NCI-H1417 (cell line): ENCODE measurements around the gene RAB6B.

Source experiments
- DNase-seq, 3 experiments: peaks; one replicate each; lab custom pipeline; 2025; lab: John Stamatoyannopoulos, UW

The RAB6B gene

GRCh38 chr3:133857767-133858166 is 37.9 kb downstream of the RAB6B start:
- no peak for DNase-seq

GRCh38 chr3:133856316-133856715 is 39.4 kb downstream of the RAB6B start:
- no peak for DNase-seq

- DNase-seq: no peak
Observed at GRCh38 chr3:133855772-133856171, 39.9 kb downstream of the RAB6B start.

GRCh38 chr3:133855002-133855370 is 40.7 kb downstream of the RAB6B start:
- peak in 1 of 3 experiments; percentile 9 for DNase-seq

- DNase-seq: no peak
Observed at GRCh38 chr3:133854264-133855001, 41.2 kb downstream of the RAB6B start.

GRCh38 chr3:133853925-133854227 is 41.8 kb downstream of the RAB6B start:
- DNase-seq: no peak

- no peak for DNase-seq
Observed at GRCh38 chr3:133853063-133853924, 42.4 kb downstream of the RAB6B start.

GRCh38 chr3:133851931-133852330 is 43.8 kb downstream of the RAB6B start:
- no peak for DNase-seq

GRCh38 chr3:133851266-133851906 is 44.3 kb downstream of the RAB6B start:
- DNase-seq: no peak

GRCh38 chr3:133850034-133850433 is 45.6 kb downstream of the RAB6B start:
- DNase-seq: no peak

- DNase-seq: no peak
Observed at GRCh38 chr3:133849346-133849745, 46.3 kb downstream of the RAB6B start.

- no peak for DNase-seq
Observed at GRCh38 chr3:133845127-133845526, 50.6 kb downstream of the RAB6B start.

GRCh38 chr3:133843634-133844033 is 52.0 kb downstream of the RAB6B start:
- DNase-seq: no peak

GRCh38 chr3:133842158-133842557 is 53.5 kb downstream of the RAB6B start:
- DNase-seq: no peak

GRCh38 chr3:133841196-133841595 is 54.5 kb downstream of the RAB6B start:
- no peak for DNase-seq

- no peak for DNase-seq
Observed at GRCh38 chr3:133840767-133841166, 54.9 kb downstream of the RAB6B start.

GRCh38 chr3:133840055-133840737 is 55.5 kb downstream of the RAB6B start:
- no peak for DNase-seq

GRCh38 chr3:133838916-133839800 is 56.5 kb downstream of the RAB6B start:
- no peak for DNase-seq

- DNase-seq: no peak
Observed at GRCh38 chr3:133838296-133838789, 57.3 kb downstream of the RAB6B start.

- no peak for DNase-seq
Observed at GRCh38 chr3:133837487-133838295, 58.0 kb downstream of the RAB6B start.
